ENCODE results near the gene ADAMTSL1. TPM values are rescaled to one million over a fixed set of nuclear protein-coding genes. Genes with fewer than 3 reads are reported as not detected.
A peak's percentile ranks its signal among the peaks of the same experiment; 100 is the strongest.

The ADAMTSL1 gene
- total and polyA plus RNA-seq, 2 of the 13 experiments (the other 11 are each of a cell fraction or from before 2014, with no cell fraction given), result not detected

DNA sequence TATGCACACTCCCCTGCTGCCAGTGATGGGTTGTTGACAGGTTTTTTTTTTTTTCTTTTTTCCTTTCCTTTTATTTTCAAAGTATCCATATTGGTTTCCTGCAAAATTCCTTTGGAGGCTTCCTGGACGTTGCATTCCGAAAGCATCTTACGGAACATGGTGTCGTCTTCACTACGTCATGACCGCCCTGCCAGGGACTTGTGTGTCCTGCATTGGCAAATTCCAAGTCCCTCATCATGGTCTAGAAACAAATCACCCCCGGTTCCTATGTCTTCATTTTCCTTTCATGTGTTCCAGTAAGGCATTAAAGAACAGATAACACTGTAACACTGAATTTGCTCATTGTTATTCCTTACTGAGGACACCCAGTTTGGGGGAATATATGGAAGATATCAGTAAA lies 35.0 kb upstream of the ADAMTSL1 start:
- in situ Hi-C loops (cut with HindIII; ENCODE audit: extremely low pct_ligation_motif_present, low pct_unique_long_range_greater_than_20kb) (no loop called here), intact Hi-C loops (cut with micrococcal nuclease; ENCODE audit: unreplicated experiment) (no loop called here)
- POLR2A ChIA-PET, result no interaction called here
- Histone ChIP-seq H3K36me3 (replicated peaks in 1 of 2; ENCODE audit: control insufficient read depth in 1 of 2, insufficient read depth in 2 of 2, low read length in 2 of 2) (no peaks in the 10 kb centered on the region), H4K20me1 (ENCODE audit: insufficient read depth, low read length) (no peaks in the 10 kb centered on the region), H3K27ac (ENCODE audit: extremely low read length, insufficient read depth, low read length) (no peak overlapping the region), H3K4me1 (ENCODE audit: insufficient read depth, low read length) (0 out of 2 replicates have a peak, but pooled peaks cover 14% of the 10 kb centered on the region), H3K79me2 (ENCODE audit: insufficient read depth, low read length) (no peaks in the 10 kb centered on the region), H3K4me3 (replicated peaks in 1 of 3; ENCODE audit: insufficient read depth in 1 of 3, low read depth in 2 of 3, low read length in 3 of 3) (peak overlapping the region in 1 of 3 experiments; percentile 39; a peak in 1 of 6 replicates), H3K9ac (ENCODE audit: insufficient read depth, low read depth, low read length) (no peak overlapping the region), H3K9me3 (ENCODE audit: low read length) (no peaks in the 10 kb centered on the region), H2AFZ (ENCODE audit: low read length) (no peak overlapping the region), H3K4me2 (ENCODE audit: low read depth, low read length) (peak overlapping the region; percentile 60), H3K27me3 (ENCODE audit: control insufficient read depth in 1 of 2, insufficient read depth in 2 of 2, low read length in 2 of 2) (0 out of 5 replicates have a peak, but pooled peaks cover 0 to 10% of the 10 kb centered on the region in 2 experiments)
- no peak for TF ChIP-seq ZMYM3 (CRISPR knock-in tag; IDR thresholded peaks at IDR 0.05)
- TF ChIP-seq ATF1 (CRISPR knock-in tag; IDR thresholded peaks at IDR 0.05), result no peak
- TF ChIP-seq, protein P1, sequence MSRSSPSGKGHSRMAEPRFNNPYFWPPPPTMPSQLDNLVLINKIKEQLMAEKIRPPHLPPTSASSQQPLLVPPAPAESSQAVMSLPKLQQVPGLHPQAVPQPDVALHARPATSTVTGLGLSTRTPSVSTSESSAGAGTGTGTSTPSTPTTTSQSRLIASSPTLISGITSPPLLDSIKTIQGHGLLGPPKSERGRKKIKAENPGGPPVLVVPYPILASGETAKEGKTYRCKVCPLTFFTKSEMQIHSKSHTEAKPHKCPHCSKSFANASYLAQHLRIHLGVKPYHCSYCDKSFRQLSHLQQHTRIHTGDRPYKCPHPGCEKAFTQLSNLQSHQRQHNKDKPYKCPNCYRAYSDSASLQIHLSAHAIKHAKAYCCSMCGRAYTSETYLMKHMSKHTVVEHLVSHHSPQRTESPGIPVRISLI (CRISPR knock-in tag; IDR thresholded peaks at IDR 0.05; ENCODE audit: borderline replicate concordance), result no peak
- no peak for TF ChIP-seq NCOA1 (CRISPR knock-in tag; IDR thresholded peaks at IDR 0.05)
- TF ChIP-seq, protein P2, sequence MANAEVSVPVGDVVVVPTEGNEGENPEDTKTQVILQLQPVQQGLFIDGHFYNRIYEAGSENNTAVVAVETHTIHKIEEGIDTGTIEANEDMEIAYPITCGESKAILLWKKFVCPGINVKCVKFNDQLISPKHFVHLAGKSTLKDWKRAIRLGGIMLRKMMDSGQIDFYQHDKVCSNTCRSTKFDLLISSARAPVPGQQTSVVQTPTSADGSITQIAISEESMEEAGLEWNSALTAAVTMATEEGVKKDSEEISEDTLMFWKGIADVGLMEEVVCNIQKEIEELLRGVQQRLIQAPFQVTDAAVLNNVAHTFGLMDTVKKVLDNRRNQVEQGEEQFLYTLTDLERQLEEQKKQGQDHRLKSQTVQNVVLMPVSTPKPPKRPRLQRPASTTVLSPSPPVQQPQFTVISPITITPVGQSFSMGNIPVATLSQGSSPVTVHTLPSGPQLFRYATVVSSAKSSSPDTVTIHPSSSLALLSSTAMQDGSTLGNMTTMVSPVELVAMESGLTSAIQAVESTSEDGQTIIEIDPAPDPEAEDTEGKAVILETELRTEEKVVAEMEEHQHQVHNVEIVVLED (CRISPR knock-in tag; IDR thresholded peaks at IDR 0.05; ENCODE audit: borderline replicate concordance), result no peak
- TF ChIP-seq RBM22 (optimal IDR thresholded peaks at IDR 0.05; ENCODE audit: low read length), result no peak
- TF ChIP-seq SPEN (CRISPR knock-in tag; IDR thresholded peaks at IDR 0.05; ENCODE audit: low read depth), result no peak
- TF ChIP-seq KMT2B (CRISPR knock-in tag; IDR thresholded peaks at IDR 0.05), result no peak
- no peak for TF ChIP-seq ZSCAN12 (CRISPR knock-in tag; IDR thresholded peaks at IDR 0.05)
- no peak for TF ChIP-seq TP53 (CRISPR knock-in tag; conservative IDR thresholded peaks at IDR 0.05)
- no peak for TF ChIP-seq ELF3 (CRISPR knock-in tag; IDR thresholded peaks at IDR 0.05)
- no peak for TF ChIP-seq NFYC (CRISPR knock-in tag; IDR thresholded peaks at IDR 0.05)
- TF ChIP-seq THAP11 (CRISPR knock-in tag; IDR thresholded peaks at IDR 0.05), result no peak
- BruUV-seq (replicated peaks), result no TSS peak
- FAIRE-seq, result no peak
- no peak for DNase-seq (ENCODE audit: low spot score)
- ATAC-seq, result no peak
- 83% methylated on average over 7 of the region's 7 CpGs for WGBS (ENCODE audit: low lambda C conversion rate)
- CTCF ChIA-PET (ENCODE audit: low intra/inter-chr PET ratio, low total read pairs), result no interaction called here

Data from HepG2 (cell line).